HG02610 (cell line): ENCODE data around the gene GPRIN3.
A peak's percentile ranks its signal among the peaks of the same experiment; 100 is the strongest.

Source experiments
- ATAC-seq: cut with Tn5 transposase; IDR thresholded peaks from one replicate; pipeline ENCODE4 v1.9.1; 2021; ENCODE audit warnings: mild to moderate bottlenecking, moderate library complexity; ENCODE audit not compliant: unreplicated experiment

Gene GPRIN3

GRCh38 chr4:89294573-89295269 lies 12.9 kb downstream of the GPRIN3 start:
- ATAC-seq: peak; percentile 66

- no peak for ATAC-seq
Measured at GRCh38 chr4:89293299-89293698, 14.3 kb downstream of the GPRIN3 start.

- no peak for ATAC-seq
Measured at GRCh38 chr4:89290727-89291516, 16.7 kb downstream of the GPRIN3 start.

- no peak for ATAC-seq
Measured at GRCh38 chr4:89289312-89289711, 18.3 kb downstream of the GPRIN3 start.

- ATAC-seq: no peak
Measured at GRCh38 chr4:89288430-89288829, 19.2 kb downstream of the GPRIN3 start.

- ATAC-seq: no peak
Measured at GRCh38 chr4:89287945-89288344, 19.7 kb downstream of the GPRIN3 start.

GRCh38 chr4:89285745-89286144 lies 21.9 kb downstream of the GPRIN3 start:
- no peak for ATAC-seq

GRCh38 chr4:89284828-89285227 lies 22.8 kb downstream of the GPRIN3 start:
- no peak for ATAC-seq

GRCh38 chr4:89284020-89284424 lies 23.6 kb downstream of the GPRIN3 start:
- ATAC-seq: no peak

GRCh38 chr4:89283226-89284009 lies 24.2 kb downstream of the GPRIN3 start:
- no peak for ATAC-seq

- no peak for ATAC-seq
Measured at GRCh38 chr4:89279385-89279784, 28.2 kb downstream of the GPRIN3 start.

GRCh38 chr4:89277412-89277811 lies 30.2 kb downstream of the GPRIN3 start:
- ATAC-seq: no peak

GRCh38 chr4:89276296-89276695 lies 31.3 kb downstream of the GPRIN3 start:
- no peak for ATAC-seq

GRCh38 chr4:89275587-89275986 lies 32.0 kb downstream of the GPRIN3 start:
- ATAC-seq: no peak

- ATAC-seq: no peak
Measured at GRCh38 chr4:89273741-89274141, 33.9 kb downstream of the GPRIN3 start.

- ATAC-seq: no peak
Measured at GRCh38 chr4:89270792-89271191, 36.8 kb downstream of the GPRIN3 start.

- ATAC-seq: no peak
Measured at GRCh38 chr4:89269121-89269666, 38.4 kb downstream of the GPRIN3 start.

GRCh38 chr4:89268679-89269078 lies 38.9 kb downstream of the GPRIN3 start:
- ATAC-seq: no peak

- no peak for ATAC-seq
Measured at GRCh38 chr4:89267846-89268245, 39.8 kb downstream of the GPRIN3 start.

- no peak for ATAC-seq
Measured at GRCh38 chr4:89267392-89267791, 40.2 kb downstream of the GPRIN3 start.

- ATAC-seq: no peak
Measured at GRCh38 chr4:89266128-89266527, 41.5 kb downstream of the GPRIN3 start.
